Stimulated activated CD4-positive, alpha-beta T cell treated with anti-CD3 and anti-CD28 coated beads, Interleukin-1b, Interleukin-23, amount 100 ng/mL, for 24 hours (primary cell): ENCODE data around the gene SIM1.

ENCODE experiments used
- DNase-seq, 4 experiments: peaks; one replicate each; pipeline ENCODE4 v3.0.0-alpha.2; 2020; ENCODE audit warnings: low read depth in 4 of 4, low spot score in 1 of 4

The SIM1 gene

GRCh38 chr6:100464903-100465700, at the start of gene SIM1:
Gene SIM1 (minus strand): TSS chr6:100464921. CDS start chr6:100463468, 1,453 bp downstream.
- no peak for DNase-seq

GRCh38 chr6:100512203-100512862, 47.6 kb upstream of the SIM1 start:
- DNase-seq, result no peak

- no peak for DNase-seq
Measured at GRCh38 chr6:100509101-100509500, 44.4 kb upstream of the SIM1 start.

- no peak for DNase-seq
Measured at GRCh38 chr6:100506651-100507050, 41.9 kb upstream of the SIM1 start.

DNA sequence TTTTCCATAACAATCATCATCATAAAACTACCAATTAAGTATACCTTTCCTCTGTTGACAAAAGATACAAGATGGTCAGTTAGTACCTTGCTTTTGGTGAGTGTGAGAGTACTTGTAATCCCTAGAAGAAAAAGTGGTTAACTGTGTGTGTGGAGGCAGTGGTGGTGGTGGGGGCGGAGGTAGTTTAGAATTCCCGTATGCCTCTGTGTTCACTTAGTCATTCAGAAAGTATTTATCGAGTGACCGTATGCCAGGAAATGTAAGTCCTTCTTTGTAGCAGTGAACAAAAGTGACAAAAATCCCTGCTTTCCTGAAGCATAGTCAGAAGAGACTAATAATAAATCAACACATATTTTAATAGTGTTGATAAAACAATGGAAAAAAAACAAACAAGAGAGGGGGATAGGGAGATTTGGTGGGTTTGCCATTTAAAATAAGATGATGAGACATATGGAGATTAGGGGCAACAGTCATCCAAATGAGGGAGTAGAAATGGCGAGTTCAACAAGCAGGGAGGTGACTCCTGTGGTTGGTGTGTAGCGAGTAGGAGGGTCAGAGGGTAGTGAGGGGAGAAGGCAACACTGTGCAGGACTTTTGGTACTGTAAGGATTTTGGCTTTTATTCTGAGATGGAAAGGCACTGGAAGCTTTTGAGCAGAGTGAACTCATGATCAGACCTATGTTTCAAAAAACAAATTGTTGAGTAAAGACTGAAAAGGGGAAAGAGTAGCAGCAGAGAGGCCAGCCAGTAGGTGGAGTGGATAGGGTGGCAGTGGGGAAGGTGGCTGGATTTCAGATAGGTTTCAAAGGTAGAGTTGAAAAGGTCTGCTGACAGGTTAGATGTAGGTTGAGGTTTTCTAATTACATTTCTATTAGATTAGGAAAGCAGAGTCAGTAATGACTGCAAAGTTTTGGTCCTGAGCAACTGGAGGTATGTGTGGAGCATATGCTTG, 40.3 kb upstream of the SIM1 start:
- no peak for DNase-seq

DNA sequence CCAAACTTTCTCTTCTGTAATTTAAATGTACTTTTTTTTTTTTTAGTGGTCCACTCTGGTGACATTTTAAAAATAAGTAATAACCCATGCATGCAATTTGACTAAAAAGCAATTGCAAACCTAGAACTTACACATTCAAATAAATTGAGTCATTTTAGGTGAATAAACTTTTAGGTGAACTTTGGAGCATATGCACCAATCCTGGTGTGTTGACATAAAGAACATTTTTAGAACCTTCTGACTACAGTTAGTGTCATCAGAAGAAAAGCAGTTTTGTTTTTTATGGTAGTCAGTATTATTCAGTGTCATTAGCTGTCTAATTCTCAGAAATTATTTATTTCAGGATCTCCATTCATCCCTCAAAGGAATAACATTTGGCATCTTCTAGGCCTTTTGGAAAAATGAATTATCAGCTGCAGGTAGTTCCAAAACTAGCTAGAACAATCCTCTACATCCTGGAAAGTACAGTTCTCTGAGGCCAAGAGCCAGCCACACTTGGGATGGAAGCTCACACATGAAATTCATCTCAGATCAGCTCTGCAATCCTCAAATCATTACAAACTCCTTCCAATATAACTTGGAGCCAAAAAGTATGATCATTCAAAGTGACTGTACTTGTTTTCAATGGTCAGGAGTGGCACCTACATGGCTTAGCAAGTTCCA, 38.5 kb upstream of the SIM1 start:
- no peak for DNase-seq

DNA sequence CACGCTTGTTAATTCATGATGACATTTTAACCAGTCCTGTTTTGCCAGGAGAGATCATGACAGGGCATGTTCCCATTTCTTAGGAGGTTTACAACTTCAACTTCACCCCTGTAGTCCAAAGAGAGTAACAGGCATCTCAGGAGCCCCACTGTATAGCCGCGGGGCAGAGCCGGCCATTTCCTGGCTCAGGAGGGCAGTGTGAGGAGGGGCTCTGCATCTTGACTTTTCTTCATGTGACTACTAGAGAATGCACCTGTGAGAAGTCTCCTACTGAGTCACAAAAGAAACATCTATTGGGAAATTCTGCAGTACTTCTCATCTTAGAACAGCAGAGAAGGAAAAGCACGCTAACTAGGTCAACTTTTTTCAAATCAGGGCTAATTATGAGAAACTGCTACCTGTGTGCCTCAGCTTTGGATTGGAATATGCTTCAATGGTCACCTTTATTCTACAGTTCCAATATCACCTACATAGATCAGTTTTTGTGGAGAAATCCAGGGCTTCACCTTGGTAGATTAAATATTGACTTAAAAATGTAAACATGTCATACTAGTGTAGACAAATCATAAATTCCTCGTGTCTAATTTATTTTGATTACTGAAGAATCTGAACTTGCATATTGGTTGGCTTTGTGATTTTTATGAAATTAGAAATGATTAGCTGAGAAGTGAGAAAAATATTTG, 28.6 kb upstream of the SIM1 start:
- DNase-seq, result no peak

GRCh38 chr6:100491952-100492670, 27.4 kb upstream of the SIM1 start:
- DNase-seq, result no peak

- DNase-seq, result no peak
Measured at GRCh38 chr6:100490065-100490464, 25.3 kb upstream of the SIM1 start.

DNA sequence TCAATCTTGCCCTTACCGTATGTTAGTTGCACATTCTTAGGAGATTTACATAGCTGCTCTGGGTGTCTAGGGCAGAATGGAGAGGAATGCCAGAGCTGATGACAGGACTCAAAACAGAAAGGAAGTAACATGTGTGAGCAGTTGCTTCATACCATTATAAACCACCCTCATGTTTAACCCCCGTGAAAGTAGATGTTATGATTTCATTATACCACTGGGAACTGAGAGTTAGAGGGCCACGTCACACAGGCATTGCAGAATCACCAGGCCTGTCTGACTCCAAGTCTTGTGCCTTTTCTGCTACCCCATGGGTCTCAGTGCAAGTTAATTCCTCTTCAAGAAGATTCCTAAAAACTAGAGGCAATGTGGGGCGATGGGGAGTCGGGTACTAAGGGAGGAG, 23.5 kb upstream of the SIM1 start:
- DNase-seq, result no peak

GRCh38 chr6:100487638-100488037, 22.9 kb upstream of the SIM1 start:
- no peak for DNase-seq

DNA sequence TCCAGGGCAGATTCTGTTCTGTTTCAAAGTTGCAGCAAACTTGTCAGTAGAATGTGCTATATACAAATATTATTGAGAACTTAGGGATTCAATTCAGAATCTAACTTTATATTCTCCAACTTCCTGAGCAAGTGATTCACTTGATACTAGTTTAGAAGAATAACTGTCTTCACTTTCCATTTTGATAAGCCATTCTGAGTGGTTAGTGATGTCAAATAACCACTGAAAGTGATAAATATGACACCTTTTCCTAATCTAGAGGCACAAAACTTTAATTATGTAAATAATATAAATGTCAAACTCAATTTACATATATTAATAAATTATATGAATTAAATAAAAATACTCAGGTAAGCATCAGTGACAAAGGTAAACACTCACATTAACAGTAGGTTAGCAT, 20.5 kb upstream of the SIM1 start:
- DNase-seq, result no peak

- DNase-seq, result no peak
Measured at GRCh38 chr6:100484474-100484873, 19.8 kb upstream of the SIM1 start.

DNA sequence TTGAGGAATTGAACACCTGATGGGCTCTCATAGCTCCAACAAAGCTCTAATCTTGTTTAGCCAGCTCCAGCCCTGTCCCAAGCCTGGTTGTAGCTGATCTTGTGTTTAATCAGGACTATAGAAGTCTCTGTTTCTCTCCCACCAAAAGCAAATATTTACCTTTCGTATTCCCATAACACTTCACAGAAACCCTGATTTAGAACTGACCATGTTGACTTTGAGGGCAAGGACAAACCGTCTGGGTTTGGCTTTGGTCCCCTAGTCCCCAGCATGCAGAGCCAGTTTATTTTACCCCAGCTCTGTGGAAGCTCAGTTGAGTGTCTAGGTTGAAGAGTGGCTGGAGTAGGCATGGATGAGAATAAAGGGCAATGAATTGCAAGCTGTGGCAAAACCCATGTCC, 18.0 kb upstream of the SIM1 start:
- DNase-seq, result no peak

DNA sequence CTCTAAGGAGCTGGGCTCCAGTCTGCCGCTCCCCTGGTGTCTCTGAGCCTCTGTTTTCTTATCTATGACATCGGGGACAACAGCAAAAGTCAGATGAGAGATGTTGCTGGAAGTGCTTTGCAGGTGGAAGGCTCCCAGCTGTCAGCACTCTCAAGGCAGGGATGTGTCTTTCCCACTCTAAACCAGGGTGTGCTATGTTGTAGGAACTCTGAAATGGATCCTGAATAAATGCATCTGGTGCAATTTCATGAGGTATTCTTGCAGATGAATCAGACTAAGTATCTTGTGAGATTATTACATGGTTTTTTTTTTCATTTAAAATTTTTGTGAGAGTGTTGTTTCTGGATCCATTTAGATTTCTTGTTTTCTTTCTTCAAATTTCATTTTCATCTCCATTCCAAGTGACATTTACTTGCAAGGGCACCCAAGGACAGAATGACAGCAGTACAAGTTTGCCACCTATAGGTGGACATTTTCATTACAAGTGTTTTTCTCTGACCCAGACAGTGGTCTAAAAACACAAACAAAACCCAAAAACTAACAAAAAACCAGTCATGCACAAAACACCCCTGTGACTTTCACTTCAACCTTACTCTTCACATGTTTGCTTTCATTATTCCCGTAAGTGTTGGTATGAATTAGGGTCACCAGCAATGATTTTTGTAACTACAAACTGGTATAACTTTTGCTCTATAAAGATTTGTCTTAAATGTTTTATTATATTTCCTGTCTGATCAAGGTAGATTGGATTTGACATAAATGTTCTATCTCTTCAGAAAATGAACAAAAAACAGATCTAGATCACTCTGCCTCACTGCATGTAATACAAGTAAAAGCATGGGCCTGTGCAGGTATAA, 14.7 kb upstream of the SIM1 start:
- no peak for DNase-seq

DNA sequence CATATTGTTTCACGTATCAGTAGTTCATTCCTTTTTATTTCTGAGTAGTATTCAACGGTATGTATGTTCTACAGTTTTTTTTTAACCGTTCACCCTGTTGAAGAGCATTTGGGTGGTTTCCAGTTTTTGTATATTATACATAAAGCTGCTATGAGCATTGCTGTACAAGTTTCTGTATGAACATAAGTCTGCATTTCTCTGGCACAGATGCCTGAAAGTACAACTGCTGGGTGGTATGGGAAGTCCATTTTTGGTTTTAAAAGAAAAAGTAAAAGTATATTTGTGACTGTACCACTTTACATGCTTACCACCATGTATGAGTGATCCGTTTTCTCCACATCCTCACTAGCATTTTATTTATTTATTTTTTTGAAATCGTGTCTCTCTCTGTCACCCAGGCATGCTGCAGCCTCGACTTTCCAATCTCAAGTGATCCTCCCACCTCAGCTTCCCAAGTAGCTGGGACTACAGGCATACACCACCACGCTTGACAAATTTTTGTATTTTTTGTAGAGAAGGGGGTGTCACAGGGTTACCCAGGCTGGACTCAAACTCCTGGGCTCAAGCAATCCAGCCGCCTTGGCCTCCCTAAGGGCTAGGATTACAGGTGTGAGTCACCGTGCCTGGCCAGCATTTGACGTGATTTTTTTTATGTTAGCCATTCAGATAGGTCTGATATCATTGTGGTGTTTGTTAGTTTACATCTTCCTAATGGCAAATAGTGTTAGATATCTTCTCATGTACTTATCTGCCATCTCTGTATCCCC, 11.0 kb upstream of the SIM1 start:
- DNase-seq, result no peak

DNA sequence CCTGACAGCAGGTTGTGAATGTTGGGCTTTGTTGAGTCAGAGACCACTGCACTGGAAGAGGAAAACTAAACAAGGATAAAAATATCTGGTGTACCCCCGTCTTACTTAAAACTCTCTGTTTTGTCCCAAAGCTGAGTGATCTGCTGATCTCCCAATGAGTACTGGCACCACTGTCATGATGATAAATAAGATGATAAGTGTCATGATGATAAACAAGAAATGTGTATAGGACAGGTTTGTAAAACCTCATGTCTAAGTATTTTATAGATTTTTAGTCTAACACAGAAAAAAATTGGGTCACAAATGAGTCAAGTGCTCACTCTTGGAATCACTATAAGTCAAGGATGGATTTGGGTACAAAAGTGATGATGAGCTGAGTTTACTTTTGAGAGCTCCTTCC, 8.5 kb upstream of the SIM1 start:
- DNase-seq, result no peak

DNA sequence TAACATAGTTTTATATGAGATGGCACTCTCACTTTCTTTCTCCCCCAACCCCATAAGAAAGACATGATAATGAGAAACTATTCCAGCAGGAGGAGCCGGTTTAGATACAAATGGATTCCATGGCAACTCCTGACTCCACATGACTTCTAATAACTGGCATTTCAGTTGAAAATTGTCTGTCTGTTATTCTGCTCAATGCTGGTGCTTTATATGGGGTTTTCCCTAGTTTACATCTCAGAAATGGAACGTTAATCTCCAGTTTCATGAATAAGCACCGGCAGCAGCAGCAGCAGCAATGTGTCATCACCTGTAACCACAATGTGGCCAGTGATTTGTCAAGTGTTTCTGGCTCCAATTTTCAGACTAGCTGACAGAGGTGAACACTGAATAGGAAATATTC, 8.0 kb upstream of the SIM1 start:
- DNase-seq, result peak in 1 of 4 experiments; percentile 29
